Renal cortex interstitium (tissue), 3 donors: Measurements from ENCODE around the gene GPR160. TPM values are rescaled to one million over a fixed set of nuclear protein-coding genes. Genes with fewer than 3 reads are reported as not detected.

Source experiments
- polyA plus RNA-seq, 3 donors: library from polyadenylated mRNA; unstranded; fragments of 120-200 nt; gene quantifications; one replicate each; pipeline ENCODE4 v1.2.1, GENCODE V29; 2013; ENCODE audit not compliant: insufficient read length in 3 of 3

Gene GPR160
- polyA plus RNA-seq, 3 donors = 25.3 to 43.6 (median 32.5) TPM

Other genes with a start within 250 kb of the GPR160 start
- under 1 TPM; 0.13 to 0.17 (median 0.14) TPM for gene LRRIQ4, start 225.1 kb upstream of the GPR160 start, polyA plus RNA-seq
- gene LRRC34, start 225.1 kb upstream of the GPR160 start, polyA plus RNA-seq = 10 to 100 TPM in 2 of 3 donors, 1 to 10 TPM in 1; 9.5 to 18.8 (median 12.3) TPM
- gene LRRC31, start 168.1 kb upstream of the GPR160 start, polyA plus RNA-seq = under 1 TPM; 0.17 to 0.36 (median 0.33) TPM
- gene SAMD7, start 126.4 kb upstream of the GPR160 start, polyA plus RNA-seq = not detected
- gene SEC62, start 71.2 kb upstream of the GPR160 start, polyA plus RNA-seq = 100 to 1,000 TPM; 162 to 201 (median 195) TPM
- gene PHC3, start 143.7 kb downstream of the GPR160 start, polyA plus RNA-seq = 10 to 100 TPM; 22.1 to 35.4 (median 29.4) TPM
- gene PRKCI, start 184.4 kb downstream of the GPR160 start, polyA plus RNA-seq = 10 to 100 TPM; 58.2 to 92.0 (median 79.2) TPM